UCSD-AML1 (cell line): ENCODE measurements around the gene LAD1.
A peak's percentile ranks its signal among the peaks of the same experiment; 100 is the strongest.

Experiments
- DNase-seq: peaks from one replicate; lab custom pipeline; 2025; ENCODE audit not compliant: unreplicated experiment; lab: John Stamatoyannopoulos, UW

The LAD1 gene

GRCh38 chr1:201393076-201393475 is 6.0 kb downstream of the LAD1 start:
- DNase-seq = no peak

- no peak for DNase-seq
These were observed 7.2 kb downstream of the LAD1 start for GRCh38 chr1:201391651-201392511.

GRCh38 chr1:201391225-201391624 is 7.9 kb downstream of the LAD1 start:
- no peak for DNase-seq

GRCh38 chr1:201389051-201389450 is 10.1 kb downstream of the LAD1 start:
- no peak for DNase-seq

GRCh38 chr1:201386208-201386607 is 12.9 kb downstream of the LAD1 start:
- DNase-seq = no peak

GRCh38 chr1:201385299-201385891 is 13.7 kb downstream of the LAD1 start:
- DNase-seq = peak; percentile 22

- no peak for DNase-seq
These were observed 14.7 kb downstream of the LAD1 start for GRCh38 chr1:201384406-201384782.

GRCh38 chr1:201383647-201384405 is 15.3 kb downstream of the LAD1 start:
- DNase-seq = no peak

- DNase-seq = no peak
These were observed 18.0 kb downstream of the LAD1 start for GRCh38 chr1:201381130-201381529.

GRCh38 chr1:201379733-201380242 is 19.3 kb downstream of the LAD1 start:
- DNase-seq = no peak

GRCh38 chr1:201378804-201379203 is 20.3 kb downstream of the LAD1 start:
- DNase-seq = no peak

GRCh38 chr1:201377611-201378092 is 21.5 kb downstream of the LAD1 start, which contains the start of gene TNNT2:
Gene TNNT2, minus strand, starts transcription at chr1:201377680. Its CDS starts 4,426 bp downstream, at chr1:201373254.
- no peak for DNase-seq

GRCh38 chr1:201376464-201377374 is 22.4 kb downstream of the LAD1 start:
- DNase-seq = peak; percentile 41

- DNase-seq = no peak
These were observed 23.0 kb downstream of the LAD1 start for GRCh38 chr1:201376107-201376463.

GRCh38 chr1:201375169-201375568 is 24.0 kb downstream of the LAD1 start:
- DNase-seq = no peak

- DNase-seq = no peak
These were observed 24.8 kb downstream of the LAD1 start for GRCh38 chr1:201374364-201374763.

GRCh38 chr1:201371792-201372191 is 27.3 kb downstream of the LAD1 start:
- DNase-seq = no peak

GRCh38 chr1:201371276-201371675 is 27.8 kb downstream of the LAD1 start:
- DNase-seq = no peak

GRCh38 chr1:201370500-201370899 is 28.6 kb downstream of the LAD1 start:
- no peak for DNase-seq

GRCh38 chr1:201369209-201369608 is 29.9 kb downstream of the LAD1 start:
- no peak for DNase-seq
